MM.1S (cell line): ENCODE measurements around the gene DSC1.

Experiments
- DNase-seq: peaks from one replicate; pipeline ENCODE4 v3.0.0-alpha.2; 2015
- H2AFZ ChIP-seq: fragments of 300-600 bp; sonication (generic); 2 replicates; pipeline ENCODE4 v1.6.0; 2016; ENCODE audit warnings: antibody characterized with exemption, low read length
- H3F3A ChIP-seq: fragments of 300-600 bp; sonication (generic); 2 replicates; pipeline ENCODE4 v1.6.1; 2016; ENCODE audit warnings: mild to moderate bottlenecking, antibody characterized with exemption, low read length, moderate library complexity, mixed read lengths; ENCODE audit not compliant: insufficient read depth
- H3K27ac ChIP-seq: fragments of 300-600 bp; sonication (generic); 2 replicates; pipeline ENCODE4 v1.5.1; 2016; ENCODE audit warnings: mild to moderate bottlenecking, low read length
- H3K27me3 ChIP-seq: fragments of 300-600 bp; sonication (generic); replicated peaks from 2 replicates; pipeline ENCODE4 v1.6.0; 2016; ENCODE audit warnings: low read length; ENCODE audit not compliant: insufficient read depth
- H3K36me3 ChIP-seq: fragments of 300-600 bp; sonication (generic); replicated peaks from 2 replicates; pipeline ENCODE4 v1.6.1; 2016; ENCODE audit warnings: mild to moderate bottlenecking, low read length, mixed read lengths; ENCODE audit not compliant: insufficient read depth
- H3K4me1 ChIP-seq: fragments of 300-600 bp; sonication (generic); 2 replicates; pipeline ENCODE4 v1.6.1; 2016; ENCODE audit warnings: low read length, mixed read lengths
- H3K4me2 ChIP-seq: fragments of 300-600 bp; sonication (generic); 2 replicates; pipeline ENCODE4 v1.6.0; 2016; ENCODE audit warnings: low read depth, low read length
- H3K4me3 ChIP-seq: fragments of 300-600 bp; sonication (generic); 2 replicates; pipeline ENCODE4 v1.5.1; 2016; ENCODE audit warnings: low read length, mixed read lengths
- H3K79me2 ChIP-seq: fragments of 300-600 bp; sonication (generic); 2 replicates; pipeline ENCODE4 v1.6.1; 2016; ENCODE audit warnings: mixed run types, low read length, mixed read lengths
- H3K9ac ChIP-seq: fragments of 300-600 bp; sonication (generic); 2 replicates; pipeline ENCODE4 v1.6.1; 2016; ENCODE audit warnings: low read length, mixed read lengths
- H3K9me2 ChIP-seq: fragments of 300-600 bp; sonication (generic); replicated peaks from 2 replicates; pipeline ENCODE4 v1.6.1; 2016; ENCODE audit warnings: mild to moderate bottlenecking, low read length, mixed read lengths; ENCODE audit not compliant: insufficient read depth
- H3K9me3 ChIP-seq: fragments of 300-600 bp; sonication (generic); replicated peaks from 2 replicates; pipeline ENCODE4 v1.6.1; 2016; ENCODE audit warnings: mild to moderate bottlenecking, low read length, mixed read lengths; ENCODE audit not compliant: insufficient read depth
- H4K20me1 ChIP-seq: fragments of 300-600 bp; sonication (generic); 2 replicates; pipeline ENCODE4 v1.6.1; 2016; ENCODE audit warnings: mild to moderate bottlenecking, low read length, moderate library complexity, mixed read lengths; ENCODE audit not compliant: insufficient read depth
- EZH2 ChIP-seq: fragments of 300-600 bp; sonication (generic); optimal IDR thresholded peaks from 2 replicates; pipeline ENCODE3; 2017; ENCODE audit warnings: low read depth, mild to moderate bottlenecking, antibody characterized with exemption, low read length, mixed read lengths
- EZH2phosphoT487 ChIP-seq: fragments of 300-600 bp; sonication (generic); IDR thresholded peaks from 2 replicates; pipeline ENCODE4 v1.6.1; 2018; ENCODE audit warnings: antibody characterized with exemption, low read length
- TF ChIP-seq, protein P1 (sequence below): fragments of 300-600 bp; sonication (generic); IDR thresholded peaks from 2 replicates; pipeline ENCODE4 v1.5.1; 2016; ENCODE audit warnings: antibody characterized with exemption, low read length, mixed read lengths

Gene DSC1

DNA sequence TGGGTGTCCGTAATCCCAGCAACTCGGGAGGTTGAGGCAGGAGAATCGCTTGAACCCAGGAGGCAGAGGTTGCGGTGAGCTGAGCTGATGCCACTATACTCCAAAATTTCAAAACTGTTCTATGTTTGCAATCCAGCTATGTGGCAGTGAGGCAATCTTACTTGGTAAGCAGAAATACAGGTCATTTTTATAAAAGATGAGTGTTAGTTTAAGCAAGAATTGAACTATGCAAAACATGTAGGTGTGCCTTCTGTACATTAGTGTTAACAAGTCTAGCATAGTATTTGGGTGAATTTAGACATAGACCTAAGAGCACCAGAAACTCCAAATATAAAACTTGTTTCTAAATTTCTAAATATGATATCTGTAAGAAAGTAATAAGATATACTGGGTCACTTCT lies 7.2 kb downstream of the DSC1 start:
- no peaks in the 10 kb centered on the region for H3K4me1 ChIP-seq
- H3K9me3 ChIP-seq, result no peaks in the 10 kb centered on the region
- no peaks in the 10 kb centered on the region for H3K36me3 ChIP-seq
- H3F3A ChIP-seq, result no peaks in the 10 kb centered on the region
- H3K27ac ChIP-seq, result no peak overlapping the region
- no peak for TF ChIP-seq EZH2phosphoT487
- no peak for TF ChIP-seq EZH2
- TF ChIP-seq, protein P1, sequence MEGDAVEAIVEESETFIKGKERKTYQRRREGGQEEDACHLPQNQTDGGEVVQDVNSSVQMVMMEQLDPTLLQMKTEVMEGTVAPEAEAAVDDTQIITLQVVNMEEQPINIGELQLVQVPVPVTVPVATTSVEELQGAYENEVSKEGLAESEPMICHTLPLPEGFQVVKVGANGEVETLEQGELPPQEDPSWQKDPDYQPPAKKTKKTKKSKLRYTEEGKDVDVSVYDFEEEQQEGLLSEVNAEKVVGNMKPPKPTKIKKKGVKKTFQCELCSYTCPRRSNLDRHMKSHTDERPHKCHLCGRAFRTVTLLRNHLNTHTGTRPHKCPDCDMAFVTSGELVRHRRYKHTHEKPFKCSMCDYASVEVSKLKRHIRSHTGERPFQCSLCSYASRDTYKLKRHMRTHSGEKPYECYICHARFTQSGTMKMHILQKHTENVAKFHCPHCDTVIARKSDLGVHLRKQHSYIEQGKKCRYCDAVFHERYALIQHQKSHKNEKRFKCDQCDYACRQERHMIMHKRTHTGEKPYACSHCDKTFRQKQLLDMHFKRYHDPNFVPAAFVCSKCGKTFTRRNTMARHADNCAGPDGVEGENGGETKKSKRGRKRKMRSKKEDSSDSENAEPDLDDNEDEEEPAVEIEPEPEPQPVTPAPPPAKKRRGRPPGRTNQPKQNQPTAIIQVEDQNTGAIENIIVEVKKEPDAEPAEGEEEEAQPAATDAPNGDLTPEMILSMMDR, result no peak
- no peak overlapping the region for H3K9ac ChIP-seq
- no peak overlapping the region for H3K4me2 ChIP-seq
- DNase-seq, result no peak
- H3K4me3 ChIP-seq, result no peak overlapping the region
- H4K20me1 ChIP-seq, result no peaks in the 10 kb centered on the region
- H3K79me2 ChIP-seq, result no peaks in the 10 kb centered on the region
- no peaks in the 10 kb centered on the region for H3K9me2 ChIP-seq
- no peak overlapping the region for H2AFZ ChIP-seq
- no peaks in the 10 kb centered on the region for H3K27me3 ChIP-seq

DNA sequence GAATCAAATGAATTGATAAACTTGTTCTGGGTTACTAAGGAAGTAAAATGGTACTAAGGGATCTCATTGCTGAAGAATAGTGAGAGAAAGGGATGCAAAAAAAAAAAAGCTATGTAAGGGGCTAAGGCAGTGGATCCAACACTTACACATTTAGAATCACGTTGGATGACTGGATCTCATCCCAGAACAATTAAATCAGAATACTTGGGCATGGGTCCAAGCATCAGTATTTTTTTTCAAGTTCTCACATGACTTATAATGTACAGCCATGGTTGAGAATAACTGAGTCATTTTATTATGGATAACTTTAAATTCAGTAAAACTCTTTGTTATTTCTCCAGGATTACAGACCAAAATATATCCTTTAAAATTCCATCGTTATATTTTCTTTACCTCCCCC lies 8.5 kb downstream of the DSC1 start:
- no peak for TF ChIP-seq EZH2
- TF ChIP-seq, protein P1, result no peak
- no peak for TF ChIP-seq EZH2phosphoT487
- no peaks in the 10 kb centered on the region for H3K27me3 ChIP-seq
- DNase-seq, result no peak
- no peaks in the 10 kb centered on the region for H4K20me1 ChIP-seq
- no peak overlapping the region for H3K9ac ChIP-seq
- no peak overlapping the region for H3K4me2 ChIP-seq
- no peak overlapping the region for H3K4me3 ChIP-seq
- no peaks in the 10 kb centered on the region for H3K36me3 ChIP-seq
- no peaks in the 10 kb centered on the region for H3F3A ChIP-seq
- no peaks in the 10 kb centered on the region for H3K9me3 ChIP-seq
- H3K79me2 ChIP-seq, result no peaks in the 10 kb centered on the region
- no peaks in the 10 kb centered on the region for H3K4me1 ChIP-seq
- no peak overlapping the region for H2AFZ ChIP-seq
- H3K27ac ChIP-seq, result no peak overlapping the region
- no peaks in the 10 kb centered on the region for H3K9me2 ChIP-seq

DNA sequence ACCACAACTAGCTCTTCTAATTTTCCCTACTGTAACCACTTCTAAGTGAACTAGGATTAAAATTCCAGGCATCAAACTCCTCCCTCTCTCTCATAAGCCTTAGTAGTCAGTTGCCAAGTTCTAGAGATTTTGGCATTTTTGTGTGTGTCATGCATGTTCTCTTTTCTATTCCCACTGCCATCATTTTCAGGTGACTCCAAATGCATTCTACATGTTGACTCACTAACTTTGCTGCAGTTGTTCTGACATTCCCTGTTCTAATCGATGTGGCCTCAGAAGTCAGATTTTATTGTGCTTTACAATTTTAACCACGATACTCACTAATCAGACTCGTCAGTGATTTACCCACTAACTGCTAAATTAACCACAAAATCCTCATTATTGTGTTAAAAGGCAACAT lies 13.3 kb downstream of the DSC1 start:
- Histone ChIP-seq H3K4me2 (no peak overlapping the region), H3K9ac (no peak overlapping the region), H3K9me3 (no peaks in the 10 kb centered on the region), H2AFZ (no peak overlapping the region), H3K9me2 (no peaks in the 10 kb centered on the region), H4K20me1 (no peaks in the 10 kb centered on the region), H3K36me3 (no peaks in the 10 kb centered on the region), H3F3A (no peaks in the 10 kb centered on the region), H3K27me3 (no peaks in the 10 kb centered on the region), H3K79me2 (no peaks in the 10 kb centered on the region), H3K27ac (no peak overlapping the region), H3K4me1 (no peaks in the 10 kb centered on the region), H3K4me3 (no peak overlapping the region)
- TF ChIP-seq EZH2, result no peak
- TF ChIP-seq EZH2phosphoT487, result no peak
- TF ChIP-seq, protein P1, result no peak
- DNase-seq, result no peak
